COLO668 (cell line): ENCODE results near the gene CNTN4.

Experiments used
- DNase-seq: peaks from one replicate; lab custom pipeline; 2025; ENCODE audit not compliant: unreplicated experiment; lab: John Stamatoyannopoulos, UW

CNTN4 gene

GRCh38 chr3:2661078-2661477 is 562.4 kb downstream of the CNTN4 start:
- no peak for DNase-seq

GRCh38 chr3:2677501-2677900 is 578.8 kb downstream of the CNTN4 start:
- no peak for DNase-seq

GRCh38 chr3:2680236-2680635 is 581.6 kb downstream of the CNTN4 start:
- no peak for DNase-seq

GRCh38 chr3:2684046-2684445 is 585.4 kb downstream of the CNTN4 start:
- DNase-seq, result no peak

GRCh38 chr3:2686816-2687502 is 588.3 kb downstream of the CNTN4 start:
- DNase-seq, result no peak

GRCh38 chr3:2697589-2697988 is 598.9 kb downstream of the CNTN4 start:
- no peak for DNase-seq

- DNase-seq, result no peak
These were observed 602.8 kb downstream of the CNTN4 start for GRCh38 chr3:2701471-2701870.

- no peak for DNase-seq
These were observed 607.6 kb downstream of the CNTN4 start for GRCh38 chr3:2706144-2706835.

- no peak for DNase-seq
These were observed 608.2 kb downstream of the CNTN4 start for GRCh38 chr3:2706836-2707210.

GRCh38 chr3:2711081-2711480 is 612.4 kb downstream of the CNTN4 start:
- no peak for DNase-seq

GRCh38 chr3:2713923-2714322 is 615.3 kb downstream of the CNTN4 start:
- no peak for DNase-seq

- DNase-seq, result no peak
These were observed 616.2 kb downstream of the CNTN4 start for GRCh38 chr3:2714834-2715233.

- DNase-seq, result no peak
These were observed 628.4 kb downstream of the CNTN4 start for GRCh38 chr3:2727101-2727500.

GRCh38 chr3:2727610-2728318 is 629.1 kb downstream of the CNTN4 start:
- peak; percentile 3 for DNase-seq

GRCh38 chr3:2731843-2732242 is 633.2 kb downstream of the CNTN4 start:
- no peak for DNase-seq

- no peak for DNase-seq
These were observed 636.8 kb downstream of the CNTN4 start for GRCh38 chr3:2735392-2735894.

GRCh38 chr3:2741516-2741915 is 642.9 kb downstream of the CNTN4 start:
- no peak for DNase-seq

GRCh38 chr3:2765002-2765579 is 666.4 kb downstream of the CNTN4 start:
- DNase-seq, result no peak

- no peak for DNase-seq
These were observed 671.8 kb downstream of the CNTN4 start for GRCh38 chr3:2770451-2770850.

- DNase-seq, result no peak
These were observed 672.5 kb downstream of the CNTN4 start for GRCh38 chr3:2771193-2771592.

- no peak for DNase-seq
These were observed 673.1 kb downstream of the CNTN4 start for GRCh38 chr3:2771741-2772140.

- no peak for DNase-seq
These were observed 674.1 kb downstream of the CNTN4 start for GRCh38 chr3:2772803-2773202.
